GM12891 (cell line): Measurements from ENCODE around the gene PLA2G2F.

Experiments
- POLR2A ChIP-seq: IDR thresholded peaks from 2 replicates; pipeline ENCODE4 v1.6.1; 2011; ENCODE audit warnings: low read depth, low read length, control low read depth
- POLR2AphosphoS5 ChIP-seq: IDR thresholded peaks from 2 replicates; pipeline ENCODE4 v1.6.1; 2011; ENCODE audit warnings: low read depth, low read length, control low read depth
- TAF1 ChIP-seq: IDR thresholded peaks from 2 replicates; pipeline ENCODE4 v1.6.1; 2011; ENCODE audit warnings: low read depth, low read length, control low read depth

- TF ChIP-seq POLR2AphosphoS5 (no peak), TAF1 (no peak), POLR2A (no peak)
Observed at GRCh38 chr1:20095564-20096434, 43.3 kb upstream of the PLA2G2F start.
